HCT116 (cell line): ENCODE results near the gene AXL. TPM values are rescaled to one million over a fixed set of nuclear protein-coding genes. Genes with fewer than 3 reads are reported as not detected.

Experiments
- ATAC-seq: fragments of 200-7000 bp; cut with Tn5 transposase; 2 replicates; pipeline ENCODE4 v1.9.1; 2020; ENCODE audit warnings: mild to moderate bottlenecking, moderate library complexity
- BruUV-seq: library from RNA; stranded (reverse); fragments of 400-500 nt; replicated peaks from 2 replicates; lab custom pipeline; 2021; lab: Mats Ljungman, UMichigan
- CTCF ChIA-PET: fragments of 300-600 bp; sonication (Branson Sonifier 250); formaldehyde crosslinking; loops from one replicate; lab custom pipeline; 2021; ENCODE audit warnings: antibody characterized with exemption; lab: Charles Lee
- POLR2A ChIA-PET: fragments of 300-600, 350-600 bp; sonication (Branson Sonifier 250); formaldehyde crosslinking; loops from one replicate; lab custom pipeline; 2021; ENCODE audit warnings: antibody characterized with exemption; lab: Charles Lee
- RAD21 ChIA-PET, 2 experiments: fragments of 300-600 bp; sonication (Branson Sonifier 250); formaldehyde crosslinking; loops; one replicate each; lab custom pipeline; 2023; ENCODE audit warnings: low total read pairs in 2 of 2; ENCODE audit not compliant: uncharacterized antibody in 2 of 2, unreplicated experiment in 2 of 2, low non-redundant PET in 1 of 2; lab: Charles Lee
- DNase-seq: peaks from one replicate; pipeline ENCODE4 v3.0.0-alpha.2; 2010; ENCODE audit warnings: low read depth, low spot score
- H2AFZ ChIP-seq: fragments of 200-600 bp; shearing (Covaris generic), sonication (generic); 2 replicates; pipeline ENCODE4 v1.6.1; 2017; ENCODE audit warnings: low read depth, mixed run types, mixed read lengths, antibody characterized with exemption, low read length; ENCODE audit not compliant: poor library complexity, severe bottlenecking
- H3K27ac ChIP-seq: 2 replicates; pipeline ENCODE4 v1.5.1; 2012; ENCODE audit warnings: low read depth, low read length
- H3K27me3 ChIP-seq: fragments of 200-600 bp; sonication (generic); 2 replicates; pipeline ENCODE4 v1.6.1; 2016; ENCODE audit warnings: mixed run types, low read length, mixed read lengths; ENCODE audit not compliant: insufficient read depth
- H3K36me3 ChIP-seq, 2 experiments: fragments of 200-500 bp in 1 of 2; fragments of 200-600 bp in 1 of 2; sonication (Bioruptor generic) in 1 of 2; sonication (generic) in 1 of 2; 2 replicates each; pipeline versions ENCODE4 v1.5.1 to v1.6.1; 2014 to 2016; ENCODE audit warnings: low read length in 2 of 2, inconsistent platforms in 1 of 2, mixed read lengths in 1 of 2, mixed run types in 1 of 2; ENCODE audit not compliant: insufficient read depth in 2 of 2, control insufficient read depth in 1 of 2
- H3K4me1 ChIP-seq, 2 experiments: fragments of 200-600 bp in 1 of 2; sonication (generic) in 1 of 2; 2 replicates each; pipeline versions ENCODE4 v1.5.1 to v1.6.1; 2012 to 2017; ENCODE audit warnings: low read length in 2 of 2, inconsistent platforms in 1 of 2, mild to moderate bottlenecking in 1 of 2, mixed read lengths in 1 of 2, mixed run types in 1 of 2, moderate library complexity in 1 of 2; ENCODE audit not compliant: insufficient read depth in 2 of 2, control insufficient read depth in 1 of 2
- H3K4me2 ChIP-seq: fragments of 200-600 bp; sonication (generic); 2 replicates; pipeline ENCODE4 v1.6.1; 2017; ENCODE audit warnings: mixed run types, low read length, mixed read lengths
- H3K4me3 ChIP-seq, 2 experiments: fragments of 200-600 bp in 1 of 2; sonication (generic) in 1 of 2; replicated peaks in 1 of 2; 2 replicates each; pipeline ENCODE4 v1.5.1; 2011 to 2016; ENCODE audit warnings: low read length in 2 of 2, control low read depth in 1 of 2, low read depth in 1 of 2, mild to moderate bottlenecking in 1 of 2, mixed read lengths in 1 of 2, mixed run types in 1 of 2
- H3K79me2 ChIP-seq: fragments of 200-600 bp; sonication (generic); 2 replicates; pipeline ENCODE4 v1.6.1; 2017; ENCODE audit warnings: mild to moderate bottlenecking, mixed run types, low read length, moderate library complexity, mixed read lengths; ENCODE audit not compliant: insufficient read depth
- H3K9ac ChIP-seq: fragments of 200-600 bp; sonication (generic); 2 replicates; pipeline ENCODE4 v1.6.1; 2016; ENCODE audit warnings: low read length, mixed read lengths
- H3K9me2 ChIP-seq: fragments of 200-600 bp; sonication (generic), shearing (Covaris generic); 2 replicates; pipeline ENCODE4 v1.6.1; 2017; ENCODE audit warnings: mixed run types, mild to moderate bottlenecking, moderate library complexity; ENCODE audit not compliant: insufficient read depth
- H3K9me3 ChIP-seq, 2 experiments: fragments of 200-500 bp in 1 of 2; fragments of 200-600 bp in 1 of 2; sonication (Bioruptor generic) in 1 of 2; sonication (generic) in 1 of 2; 2 replicates each; pipeline ENCODE4 v1.6.1; 2014 to 2017; ENCODE audit warnings: low read length in 2 of 2, mixed read lengths in 2 of 2, inconsistent platforms in 1 of 2, low read depth in 1 of 2, mild to moderate bottlenecking in 1 of 2, mixed run types in 1 of 2, moderate library complexity in 1 of 2; ENCODE audit not compliant: control insufficient read depth in 1 of 2, insufficient read depth in 1 of 2
- H4K20me1 ChIP-seq: fragments of 200-600 bp; sonication (generic), shearing (Covaris generic); 2 replicates; pipeline ENCODE4 v1.6.1; 2017; ENCODE audit warnings: mixed run types, mild to moderate bottlenecking, moderate library complexity; ENCODE audit not compliant: insufficient read depth
- CBX3 ChIP-seq: IDR thresholded peaks from 2 replicates; pipeline ENCODE4 v1.6.1; 2012; ENCODE audit warnings: low read depth
- EZH2 ChIP-seq: fragments of 200-600 bp; sonication (generic); IDR thresholded peaks from 2 replicates; pipeline ENCODE4 v1.6.1; 2017; ENCODE audit warnings: antibody characterized with exemption, mixed run types
- JUND ChIP-seq: IDR thresholded peaks from 2 replicates; pipeline ENCODE4 v1.6.1; 2012
- MAX ChIP-seq: IDR thresholded peaks from 2 replicates; pipeline ENCODE4 v1.6.1; 2012
- RAD21 ChIP-seq: IDR thresholded peaks from 2 replicates; pipeline ENCODE4 v1.6.1; 2012; ENCODE audit warnings: low read depth, mild to moderate bottlenecking
- REST ChIP-seq: IDR thresholded peaks from 2 replicates; pipeline ENCODE4 v1.6.1; 2012; ENCODE audit warnings: low read depth
- SP1 ChIP-seq: IDR thresholded peaks from 2 replicates; pipeline ENCODE4 v1.6.1; 2012; ENCODE audit warnings: low read depth
- TCF7L2 ChIP-seq: IDR thresholded peaks from 2 replicates; pipeline ENCODE4 v1.7.0; 2011; ENCODE audit warnings: borderline replicate concordance, inconsistent platforms; ENCODE audit not compliant: insufficient read depth, insufficient read length; ENCODE audit errors: extremely low read depth
- ZBTB33 ChIP-seq: IDR thresholded peaks from 2 replicates; pipeline ENCODE4 v1.6.1; 2011; ENCODE audit warnings: mild to moderate bottlenecking, low read length, moderate library complexity; ENCODE audit not compliant: insufficient replicate concordance; ENCODE audit errors: extremely low read depth
- intact Hi-C: fragments of 100-400 bp; cut with micrococcal nuclease; formaldehyde crosslinking; loops from 2 replicates; pipeline ENCODE4 v1.10.0; 2022
- total RNA-seq: library from RNA; stranded (reverse); gene quantifications from one replicate; pipeline ENCODE4 v1.2.1, GENCODE V29; 2021; ENCODE audit not compliant: unreplicated experiment

AXL gene
- total RNA-seq, 1 experiment from 2014 or later = 47.4 TPM

- Histone ChIP-seq H3K9me3 (no peaks in the 10 kb centered on the region; a peak in 1 of 4 replicates), H3K4me2 (no peak overlapping the region), H3K36me3 (peaks cover 4 to 62% of the 10 kb centered on the region in 2 experiments), H3K27me3 (no peaks in the 10 kb centered on the region), H3K4me1 (no peaks in the 10 kb centered on the region), H3K27ac (no peak overlapping the region), H3K4me3 (no peak overlapping the region), H4K20me1 (no peaks in the 10 kb centered on the region), H2AFZ (no peak overlapping the region), H3K9ac (no peak overlapping the region), H3K9me2 (no peaks in the 10 kb centered on the region), H3K79me2 (no peaks in the 10 kb centered on the region)
- no peak for DNase-seq
- CTCF ChIA-PET = interaction anchor here (1.0 kb wide), 1 partner anchor 40 kb away, joined by 3 read pairs; no protein-coding TSS in a partner anchor
- no peak for TF ChIP-seq CBX3
- no peak for TF ChIP-seq RAD21
- no peak for TF ChIP-seq SP1
- no peak for TF ChIP-seq JUND
- TF ChIP-seq TCF7L2 = no peak
- TF ChIP-seq REST = no peak
- TF ChIP-seq EZH2 = no peak
- TF ChIP-seq ZBTB33 = no peak
- no peak for TF ChIP-seq MAX
- intact Hi-C loops = no loop called here
- POLR2A ChIA-PET = no interaction called here
- BruUV-seq = no TSS peak
- RAD21 ChIA-PET = no interaction called here
- no peak for ATAC-seq
Observed at GRCh38 chr19:41244117-41244516, 25.1 kb downstream of the AXL start.
